HEK293T (cell line): ENCODE measurements around the gene MELK.

Experiments
- ARNT ChIP-seq: fragments of 450-650 bp; IDR thresholded peaks from 2 replicates; pipeline ENCODE4 v1.6.1; 2017; ENCODE audit warnings: mild to moderate bottlenecking
- FOXK2 ChIP-seq: fragments of 450-650 bp; IDR thresholded peaks from 2 replicates; pipeline ENCODE4 v1.6.1; 2016; ENCODE audit warnings: mild to moderate bottlenecking
- FOXM1 ChIP-seq: fragments of 450-650 bp; IDR thresholded peaks from 2 replicates; pipeline ENCODE4 v1.6.1; 2017; ENCODE audit warnings: mild to moderate bottlenecking, borderline replicate concordance
- LEF1 ChIP-seq: fragments of 450-650 bp; IDR thresholded peaks from 2 replicates; pipeline ENCODE4 v1.6.1; 2017; ENCODE audit warnings: mild to moderate bottlenecking, borderline replicate concordance
- SP1 ChIP-seq: fragments of 450-650 bp; IDR thresholded peaks from 2 replicates; pipeline ENCODE4 v1.6.1; 2017
- SUZ12 ChIP-seq: fragments of 450-650 bp; IDR thresholded peaks from 2 replicates; pipeline ENCODE4 v1.6.1; 2016; ENCODE audit warnings: mild to moderate bottlenecking
- ZNF384 ChIP-seq: fragments of 450-650 bp; IDR thresholded peaks from 2 replicates; pipeline ENCODE4 v1.6.1; 2016

GRCh38 chr9:36632892-36633291 is 60.2 kb downstream of the MELK start:
- no peak for TF ChIP-seq SUZ12
- TF ChIP-seq ARNT, result no peak
- TF ChIP-seq ZNF384, result no peak
- no peak for TF ChIP-seq FOXM1
- no peak for TF ChIP-seq SP1
- TF ChIP-seq LEF1, result no peak
- no peak for TF ChIP-seq FOXK2
